ENCODE results near the gene HMX2.

The HMX2 gene, protein sequence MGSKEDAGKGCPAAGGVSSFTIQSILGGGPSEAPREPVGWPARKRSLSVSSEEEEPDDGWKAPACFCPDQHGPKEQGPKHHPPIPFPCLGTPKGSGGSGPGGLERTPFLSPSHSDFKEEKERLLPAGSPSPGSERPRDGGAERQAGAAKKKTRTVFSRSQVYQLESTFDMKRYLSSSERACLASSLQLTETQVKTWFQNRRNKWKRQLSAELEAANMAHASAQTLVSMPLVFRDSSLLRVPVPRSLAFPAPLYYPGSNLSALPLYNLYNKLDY

DNA sequence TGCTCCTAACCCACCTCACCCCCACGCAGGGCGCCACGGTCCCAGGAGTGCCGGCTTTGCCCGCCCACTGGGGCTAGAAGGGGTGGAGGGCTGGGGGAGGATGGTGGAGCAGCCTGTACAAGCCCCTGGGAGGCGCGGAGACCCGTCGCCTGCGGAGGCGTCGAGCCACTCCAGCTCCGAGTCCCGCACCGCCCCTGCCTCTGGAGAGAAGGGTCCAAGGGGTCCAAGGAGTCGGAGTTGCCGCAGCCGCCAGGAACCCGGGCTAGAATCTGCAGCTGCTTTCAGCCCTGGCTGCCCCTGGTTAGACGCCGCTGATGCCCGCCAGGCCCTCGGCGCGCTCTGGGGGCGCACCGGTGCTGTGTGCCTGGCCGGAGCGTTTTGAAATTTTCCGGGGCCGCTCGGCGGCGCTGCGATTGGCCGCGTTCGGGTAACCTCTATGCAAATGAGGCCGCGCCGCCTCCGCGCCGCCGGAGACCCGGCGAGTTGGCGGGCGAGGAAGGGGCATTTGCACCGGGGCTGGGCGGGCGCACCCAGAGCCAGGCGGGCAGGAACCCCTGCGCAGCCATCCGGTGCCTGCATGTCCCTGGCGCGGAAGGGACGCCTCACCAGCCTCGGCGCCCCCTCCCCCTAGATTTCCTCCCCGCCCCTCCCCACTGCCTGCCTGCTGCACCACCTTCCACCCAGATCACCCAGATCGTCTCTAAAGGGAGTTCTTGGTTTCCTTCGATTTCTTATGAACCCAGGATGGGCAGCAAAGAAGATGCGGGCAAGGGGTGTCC is at the start of gene HMX2:
Gene HMX2 (plus strand): TSS at position 502 of the 779 bp plus-strand sequence. CDS start 243 bp downstream, at position 745.
- DNase-seq, result no peak

DNA sequence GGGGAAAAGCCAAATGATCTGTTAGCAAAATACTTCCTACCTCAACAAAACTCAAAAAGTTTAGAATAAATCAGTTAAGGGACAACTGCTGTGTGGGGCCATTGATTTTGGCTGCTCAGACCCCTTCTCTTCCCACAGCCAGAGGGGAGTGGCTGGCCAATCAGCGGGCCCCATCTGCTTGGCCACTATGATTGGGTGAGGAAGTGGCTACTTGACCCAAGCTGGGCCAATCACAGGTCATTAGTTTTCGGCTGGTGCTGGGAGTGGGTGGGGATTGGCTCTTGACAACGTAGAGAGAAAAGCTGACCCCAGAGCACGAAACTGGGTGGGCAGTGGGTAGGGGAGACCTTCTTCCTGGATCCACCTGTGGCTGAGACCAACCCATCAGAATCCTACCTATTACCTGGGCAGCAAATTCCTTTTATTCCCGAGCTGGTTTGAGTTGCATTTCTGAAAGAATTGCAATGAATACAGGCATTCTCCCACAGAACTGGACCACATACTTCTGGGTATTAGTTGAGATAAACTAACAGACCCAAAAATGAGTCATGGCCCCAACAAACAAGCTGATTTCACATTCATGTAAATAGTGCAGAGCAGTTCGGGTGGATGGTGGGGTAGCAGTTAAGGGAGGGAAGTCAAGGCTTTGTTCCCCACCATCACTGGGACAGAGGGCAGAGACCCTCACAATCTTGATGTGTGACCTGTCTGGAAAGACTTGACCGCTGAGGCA is 47.7 kb upstream of the HMX2 start:
- DNase-seq, result no peak

DNA sequence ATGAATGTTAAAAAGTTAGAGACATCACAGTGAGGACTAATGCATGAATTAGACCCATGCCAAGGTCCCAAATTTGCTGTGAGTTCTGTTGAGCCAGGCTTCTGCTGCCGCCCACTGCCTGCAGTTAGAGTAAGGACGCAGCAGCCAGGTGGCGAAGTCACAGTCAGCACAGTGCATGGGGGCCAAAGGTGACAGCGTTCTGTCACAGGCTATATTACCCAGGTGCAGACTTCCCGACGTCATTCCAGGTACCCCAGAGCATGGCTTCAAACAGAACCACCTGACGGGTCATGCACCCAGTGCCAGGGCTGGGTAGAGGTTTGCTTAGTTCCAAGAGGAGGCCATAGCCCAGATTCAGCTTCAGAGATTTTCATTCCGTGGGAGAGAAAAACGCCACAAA is 46.1 kb upstream of the HMX2 start:
- no peak for DNase-seq

DNA sequence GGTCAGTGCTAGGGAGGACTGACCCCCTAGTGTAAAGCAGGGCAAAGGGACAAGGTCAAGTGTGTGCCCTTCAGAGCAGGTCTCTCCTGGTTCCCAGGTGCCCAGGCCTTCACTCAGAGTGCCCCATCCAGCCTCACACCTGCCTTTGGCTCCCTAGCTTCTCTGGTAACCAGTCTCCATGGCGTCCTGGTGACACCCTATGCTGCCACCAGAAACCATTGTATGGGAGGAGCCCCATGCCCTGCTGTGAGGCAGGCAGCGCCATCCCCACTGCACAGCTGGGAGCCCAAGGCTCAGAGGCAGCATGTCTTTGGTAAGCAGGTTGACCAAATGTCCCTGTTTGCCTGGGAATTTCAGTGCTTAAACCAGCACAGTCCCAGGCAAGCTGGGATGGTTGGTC is 45.3 kb upstream of the HMX2 start:
- no peak for DNase-seq

DNA sequence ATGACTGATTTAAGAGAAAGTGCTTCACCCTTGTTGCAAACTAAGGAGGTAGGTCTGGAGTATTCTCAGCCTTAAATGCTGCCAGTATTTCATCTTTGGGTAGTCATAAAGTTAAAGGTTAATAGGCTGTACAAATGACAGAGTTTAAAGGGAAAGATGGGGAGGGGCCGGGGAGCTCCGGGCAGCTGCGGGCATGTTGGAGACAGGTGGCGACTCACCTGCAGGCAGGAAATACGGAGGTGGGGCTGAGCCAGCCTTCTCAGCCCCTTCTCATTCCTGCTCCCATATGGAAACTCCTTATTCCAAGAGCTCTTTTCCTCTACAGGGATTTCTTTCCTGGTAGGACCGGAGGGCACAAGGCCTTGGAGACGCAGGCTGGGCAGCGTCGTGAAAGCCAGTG is 44.0 kb upstream of the HMX2 start:
- DNase-seq, result no peak

DNA sequence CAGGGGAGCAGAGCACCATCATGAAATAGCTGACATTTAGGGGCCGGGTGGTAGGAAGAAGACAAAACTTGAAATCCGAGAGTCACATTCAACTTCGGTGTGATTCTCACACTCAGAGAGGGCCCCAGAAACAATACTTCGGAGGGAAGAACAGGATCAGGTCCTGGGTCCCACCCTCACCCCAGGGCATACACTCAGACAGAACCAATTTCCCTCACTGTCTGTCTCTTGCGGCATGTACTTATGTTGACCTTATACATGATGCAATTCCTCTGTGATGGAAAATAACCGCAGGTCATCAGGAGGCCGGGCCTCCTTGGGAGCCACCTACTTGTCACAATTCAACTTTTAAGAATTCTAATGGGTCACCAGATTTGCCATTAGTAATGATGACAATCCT is 38.5 kb upstream of the HMX2 start:
- no peak for DNase-seq

DNA sequence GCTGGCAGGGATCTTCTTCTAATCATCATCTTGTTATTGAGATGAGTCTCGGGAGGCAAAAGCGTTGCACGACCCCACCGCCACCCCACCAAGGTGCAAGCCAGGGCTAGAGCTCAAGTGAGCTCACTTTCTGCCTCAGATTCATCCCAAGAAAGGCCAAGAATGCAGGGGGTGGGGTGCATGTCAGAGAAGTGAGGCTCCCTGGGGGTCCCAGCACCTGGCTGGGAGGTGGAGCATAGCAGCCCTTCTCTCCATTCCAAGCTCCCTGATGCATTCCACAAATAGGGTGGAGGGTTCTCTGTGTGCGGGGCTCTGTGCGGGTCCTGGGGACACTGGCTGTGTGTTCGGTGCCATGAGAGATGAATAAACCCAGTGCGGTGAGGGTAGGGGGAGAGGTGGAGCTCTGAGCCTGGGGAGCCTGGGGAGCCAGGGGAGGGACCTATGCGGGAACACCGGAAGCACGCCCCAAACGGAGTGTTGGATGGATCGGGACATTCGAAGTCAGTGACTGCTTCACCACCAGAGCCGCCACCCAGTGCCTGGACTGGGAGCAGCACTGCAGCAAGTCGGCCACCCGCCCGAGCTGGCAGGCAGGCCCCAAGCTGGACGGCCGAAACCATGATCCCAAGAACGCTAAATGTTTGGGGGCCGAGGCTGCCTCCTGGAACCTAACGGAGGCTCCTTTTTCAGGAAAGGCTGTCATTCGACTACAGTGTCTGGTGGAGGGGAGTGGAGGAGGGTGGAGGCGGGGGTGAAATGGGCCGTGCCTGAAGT is 30.1 kb upstream of the HMX2 start:
- no peak for DNase-seq

DNA sequence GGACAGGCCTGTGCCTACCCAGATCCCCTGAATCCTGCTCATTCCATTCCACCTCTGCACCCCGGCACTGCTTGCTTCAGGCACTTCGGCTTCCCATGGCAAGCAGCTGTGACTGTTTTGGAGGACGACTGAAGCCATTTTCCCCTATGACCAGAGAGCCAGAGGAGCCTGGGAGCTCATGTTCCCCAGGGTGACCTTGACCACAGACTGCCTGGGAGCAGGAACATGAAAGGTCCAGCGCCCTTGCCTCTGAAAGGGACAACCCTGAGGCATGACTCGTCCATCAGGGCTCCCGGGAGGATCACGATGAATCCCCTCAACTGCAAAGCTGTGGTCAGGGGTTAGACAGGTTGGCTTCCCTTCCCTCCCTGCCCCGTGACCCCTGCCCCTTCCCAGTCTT is 28.9 kb upstream of the HMX2 start:
- DNase-seq, result no peak

DNA sequence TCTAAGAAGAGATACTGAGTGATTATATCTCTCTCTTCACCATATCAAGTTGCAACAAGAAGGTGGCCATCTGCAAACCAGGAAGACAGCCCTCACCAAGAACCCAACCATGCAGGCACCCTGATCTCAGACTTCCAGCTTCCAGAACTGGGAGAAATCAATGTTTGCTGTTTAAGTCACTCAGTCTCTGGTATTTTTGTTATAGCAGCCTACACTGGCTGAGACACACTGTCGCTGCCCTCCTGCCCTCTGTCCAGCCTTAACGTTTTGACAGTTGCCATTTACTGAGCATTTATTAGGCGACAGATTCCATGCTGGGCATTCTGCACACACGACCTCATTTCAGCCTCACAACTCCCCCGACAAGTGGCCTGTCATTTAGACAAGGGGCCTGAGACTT is 21.7 kb upstream of the HMX2 start:
- DNase-seq, result no peak

DNA sequence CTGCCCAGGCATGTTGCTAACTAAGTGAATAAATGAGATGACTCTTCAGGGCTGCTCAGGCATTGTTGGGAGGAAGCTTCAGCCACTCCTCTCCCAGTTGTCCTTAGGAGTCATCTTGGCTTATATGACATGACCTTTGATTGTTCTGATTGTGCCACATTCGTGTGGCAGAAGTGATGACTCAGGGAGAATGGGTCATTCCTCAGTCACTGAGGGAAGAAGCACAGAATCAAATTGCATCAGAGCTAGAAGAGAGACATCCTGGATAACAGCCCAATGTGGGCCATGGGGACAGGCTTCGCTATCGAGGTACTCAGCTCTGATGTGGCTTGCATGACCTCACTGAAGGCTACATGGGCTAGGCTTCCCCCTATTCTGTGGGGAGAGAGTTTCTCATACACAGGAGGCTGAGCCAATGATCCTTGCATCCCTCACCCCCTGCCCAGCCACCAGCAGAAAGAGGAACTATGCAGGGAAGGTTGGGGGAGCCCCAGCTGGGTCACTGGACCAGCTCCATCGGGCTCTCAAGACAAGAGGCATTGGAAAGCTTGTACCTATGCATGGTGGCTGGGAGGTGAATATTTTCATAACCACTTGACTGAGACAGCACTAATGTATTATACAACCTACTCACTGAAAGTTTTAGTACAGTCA is 18.2 kb upstream of the HMX2 start:
- no peak for DNase-seq

DNA sequence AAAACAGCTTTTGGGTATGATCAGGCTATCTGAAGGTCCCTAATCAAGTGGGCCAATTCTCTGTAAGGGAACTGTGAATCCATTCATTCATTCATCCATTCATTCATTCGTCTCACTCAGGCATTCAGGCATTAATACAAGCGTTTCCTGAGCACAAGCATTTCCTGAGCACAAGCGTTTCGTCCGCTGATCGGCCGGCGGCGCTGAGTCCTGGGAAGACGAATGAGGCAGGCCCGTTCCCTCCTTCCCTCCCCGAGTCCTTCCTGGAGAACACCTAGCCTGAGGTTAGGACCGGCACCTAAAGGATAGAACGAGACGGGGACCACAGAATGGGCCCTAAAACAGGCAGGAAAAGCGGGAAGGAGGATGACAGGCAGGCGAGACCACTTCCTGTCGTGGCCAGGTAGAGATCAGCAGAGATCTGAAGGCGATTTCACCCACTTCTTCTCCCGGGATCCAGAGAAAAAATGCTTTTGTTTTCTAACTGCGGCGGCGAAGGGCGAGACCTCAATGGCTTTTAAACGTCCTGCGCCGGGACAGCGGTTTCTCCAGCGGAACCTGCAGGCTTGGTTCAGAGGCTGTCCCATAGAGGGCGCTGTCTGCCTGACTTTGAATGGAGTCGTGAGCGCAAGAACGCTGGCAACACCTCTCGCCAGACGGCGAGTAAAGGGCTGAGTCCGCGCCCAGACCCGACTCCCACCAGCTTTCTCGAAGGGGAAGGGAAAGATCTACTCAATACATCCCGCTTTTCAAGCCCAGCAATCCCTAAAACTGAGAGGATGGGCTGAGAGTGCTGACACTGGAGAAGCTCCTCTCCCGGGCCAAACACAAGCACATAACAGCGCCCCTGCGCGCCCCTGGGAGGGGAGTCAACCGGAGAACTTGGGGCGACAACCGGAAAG is 15.1 kb upstream of the HMX2 start:
- DNase-seq, result peak; percentile 59 to 77

DNA sequence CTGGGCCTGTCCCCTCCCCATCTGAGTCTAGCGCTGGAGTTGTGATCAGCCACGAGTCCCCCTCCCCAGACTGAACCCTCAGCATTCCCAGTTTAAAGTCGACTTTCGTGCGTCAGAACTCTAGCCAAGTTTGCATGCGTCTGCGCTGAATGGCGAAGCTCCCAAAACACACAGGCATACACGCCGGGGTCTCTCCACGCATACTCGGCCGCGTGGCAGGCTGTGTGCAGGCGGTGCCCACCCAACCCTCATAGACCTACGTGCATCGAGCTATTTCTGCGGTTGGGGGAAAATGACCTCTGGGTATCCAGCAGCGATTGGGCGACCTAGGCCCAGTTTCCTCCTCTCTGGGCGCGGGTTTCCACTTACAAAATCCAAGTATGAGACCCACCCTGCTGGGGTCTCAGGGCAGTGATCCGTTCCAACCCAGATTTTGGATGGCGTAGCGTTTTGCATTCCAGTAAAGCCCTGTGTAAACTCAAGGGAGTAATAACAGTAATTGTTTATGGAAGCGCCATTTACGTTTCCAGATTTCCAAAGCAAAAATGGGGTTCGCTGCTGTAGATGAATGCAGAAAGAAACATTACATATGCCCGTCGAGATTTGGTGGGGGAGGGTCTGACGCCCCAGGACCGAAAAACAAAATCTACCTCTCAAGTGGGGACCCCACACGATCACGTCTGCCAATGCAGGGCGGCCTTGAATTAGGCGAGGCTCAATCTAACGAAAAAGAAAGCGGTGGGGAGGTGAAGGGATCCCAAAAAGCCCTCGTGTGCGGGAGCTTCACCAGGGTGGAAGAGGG is 14.2 kb upstream of the HMX2 start:
- no peak for DNase-seq

DNA sequence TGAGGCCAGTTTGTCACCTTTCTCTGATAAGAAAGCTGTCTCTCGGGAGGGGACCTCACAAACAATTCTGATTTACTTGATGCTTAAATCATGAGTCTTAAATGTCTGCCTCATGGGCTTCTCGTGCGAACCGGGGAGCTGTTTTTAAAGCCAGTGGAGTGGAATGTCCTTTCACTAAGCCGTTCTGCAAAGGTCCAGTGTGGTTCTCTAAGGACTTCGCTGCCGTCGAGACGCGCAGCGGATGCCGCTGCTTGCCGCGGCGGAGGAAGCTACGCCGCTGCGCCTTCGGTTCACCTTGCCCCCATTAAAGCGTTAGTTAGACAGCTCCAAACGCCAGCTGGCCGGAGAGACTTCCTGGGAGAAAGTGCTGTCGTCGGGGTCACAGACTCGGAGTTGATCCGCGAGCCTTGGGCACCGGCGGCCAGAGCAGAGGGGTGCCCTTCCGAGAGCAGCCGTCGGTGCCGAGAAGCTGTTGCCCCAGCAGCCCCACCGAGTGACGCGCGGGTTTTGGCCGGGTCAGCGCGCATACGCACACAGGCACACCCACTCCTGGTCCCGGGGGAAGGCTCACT is 13.5 kb upstream of the HMX2 start:
- no peak for DNase-seq

DNA sequence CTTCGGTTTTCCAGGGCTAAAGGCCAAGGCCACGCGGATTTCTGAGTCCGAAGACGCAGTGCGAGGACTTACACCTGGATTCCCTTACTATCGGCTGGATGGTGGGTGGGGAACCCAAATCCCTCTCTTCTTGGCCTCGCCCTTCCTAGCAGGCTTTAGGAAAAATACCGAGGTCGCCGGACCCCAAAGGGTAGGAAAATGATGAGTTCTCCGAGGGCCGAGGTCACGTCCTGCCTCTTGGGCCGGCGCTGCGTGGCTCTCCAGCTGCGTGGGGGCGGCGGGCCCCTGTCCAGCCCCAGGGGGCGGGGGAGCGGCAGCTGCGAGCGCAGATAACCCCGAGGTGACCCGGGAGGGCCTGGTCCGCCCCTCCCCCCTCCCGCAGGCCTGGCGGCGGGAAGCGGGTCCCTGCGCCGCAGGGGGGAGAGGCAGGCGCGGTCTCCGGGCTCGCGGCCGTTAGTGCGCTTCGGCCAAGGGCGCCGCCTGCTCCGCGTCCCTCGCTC is 13.0 kb upstream of the HMX2 start:
- DNase-seq, result no peak

DNA sequence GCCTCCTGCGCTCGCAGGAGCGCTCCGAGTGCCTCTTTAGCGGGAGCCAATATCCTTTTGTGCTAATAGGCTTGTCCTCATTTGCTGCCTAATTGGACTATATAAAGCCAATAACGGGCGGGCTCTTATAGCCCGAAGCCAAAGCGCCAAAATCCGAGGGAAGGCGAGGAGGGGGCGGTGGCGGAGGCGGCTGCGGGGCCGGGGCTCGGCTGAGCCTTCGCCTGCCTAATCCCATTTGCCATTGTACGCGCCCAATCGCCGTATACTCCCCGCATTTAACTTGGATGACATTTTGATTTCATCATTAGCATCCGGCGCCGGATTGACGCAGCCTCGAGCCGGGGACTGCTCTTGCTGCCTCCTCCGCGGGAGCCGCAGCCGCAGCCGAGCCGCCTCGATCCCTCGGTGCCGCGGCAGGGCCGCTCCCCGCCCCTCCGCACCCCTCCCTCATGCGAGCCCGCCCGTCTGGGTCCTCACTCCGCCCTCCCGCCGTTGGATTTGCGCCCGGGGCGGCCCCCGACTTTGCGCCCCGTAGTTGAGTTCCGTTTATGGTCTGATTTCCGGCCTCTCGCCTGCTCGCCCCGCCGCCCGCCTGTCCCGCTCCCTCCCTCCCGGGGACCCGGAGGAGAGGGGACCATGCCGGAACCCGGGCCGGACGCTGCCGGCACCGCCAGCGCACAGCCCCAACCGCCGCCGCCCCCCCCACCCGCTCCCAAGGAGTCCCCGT is 12.4 kb upstream of the HMX2 start, which contains the start of gene HMX3:
Gene HMX3 (plus strand): TSS at position 556 of the 727 bp plus-strand sequence. CDS start 81 bp downstream, at position 637.
- no peak for DNase-seq

DNA sequence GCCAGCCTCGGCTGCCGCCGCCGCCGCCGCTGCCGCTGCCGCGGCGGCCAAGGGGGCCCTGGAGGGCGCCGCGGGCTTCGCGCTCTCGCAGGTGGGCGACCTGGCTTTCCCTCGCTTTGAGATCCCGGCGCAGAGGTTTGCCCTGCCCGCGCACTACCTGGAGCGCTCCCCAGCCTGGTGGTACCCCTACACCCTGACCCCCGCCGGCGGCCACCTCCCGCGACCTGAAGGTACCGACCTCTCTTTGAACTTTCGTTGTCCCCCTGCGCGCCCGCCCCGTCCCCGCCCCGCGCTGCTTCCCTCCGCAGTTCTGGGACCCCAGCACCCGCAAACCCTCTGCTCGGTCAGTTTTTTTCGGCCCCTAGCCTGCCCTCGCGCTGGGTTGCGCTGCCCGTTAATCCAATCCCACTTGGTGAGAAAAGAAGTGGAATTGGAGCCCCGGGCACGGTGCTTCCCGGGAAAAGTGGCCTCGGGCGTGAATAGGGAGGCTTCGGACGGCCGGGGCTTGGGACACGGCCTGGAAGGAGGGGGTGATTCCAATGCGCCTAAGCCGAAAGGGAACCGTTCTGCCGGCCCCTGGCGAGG is 11.6 kb upstream of the HMX2 start:
- no peak for DNase-seq

DNA sequence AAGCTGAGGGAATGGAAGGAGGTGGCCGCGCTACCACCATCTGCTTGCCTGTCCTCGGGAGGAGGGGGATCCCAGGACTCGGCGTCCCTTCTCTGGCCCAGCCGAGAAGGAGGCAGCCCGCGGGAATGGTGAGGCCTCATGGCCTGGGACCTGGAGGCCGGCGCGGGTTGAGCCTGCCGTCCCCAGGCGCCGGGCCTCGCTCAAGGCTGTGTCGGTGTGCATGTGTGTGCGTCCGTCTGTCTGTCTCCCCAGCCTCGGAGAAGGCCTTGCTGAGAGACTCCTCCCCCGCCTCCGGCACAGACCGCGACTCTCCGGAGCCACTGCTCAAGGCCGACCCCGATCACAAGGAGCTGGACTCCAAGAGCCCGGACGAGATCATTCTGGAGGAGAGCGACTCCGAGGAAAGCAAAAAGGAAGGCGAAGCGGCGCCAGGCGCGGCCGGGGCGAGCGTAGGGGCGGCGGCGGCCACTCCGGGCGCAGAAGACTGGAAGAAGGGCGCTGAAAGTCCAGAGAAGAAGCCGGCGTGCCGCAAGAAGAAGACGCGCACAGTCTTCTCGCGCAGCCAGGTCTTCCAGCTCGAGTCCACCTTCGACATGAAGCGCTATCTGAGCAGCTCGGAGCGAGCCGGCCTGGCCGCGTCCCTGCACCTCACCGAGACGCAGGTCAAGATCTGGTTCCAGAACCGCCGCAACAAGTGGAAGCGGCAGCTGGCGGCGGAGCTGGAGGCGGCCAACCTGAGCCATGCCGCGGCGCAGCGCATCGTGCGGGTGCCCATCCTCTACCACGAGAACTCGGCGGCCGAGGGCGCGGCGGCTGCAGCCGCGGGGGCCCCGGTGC is 10.9 kb upstream of the HMX2 start:
- DNase-seq, result no peak

DNA sequence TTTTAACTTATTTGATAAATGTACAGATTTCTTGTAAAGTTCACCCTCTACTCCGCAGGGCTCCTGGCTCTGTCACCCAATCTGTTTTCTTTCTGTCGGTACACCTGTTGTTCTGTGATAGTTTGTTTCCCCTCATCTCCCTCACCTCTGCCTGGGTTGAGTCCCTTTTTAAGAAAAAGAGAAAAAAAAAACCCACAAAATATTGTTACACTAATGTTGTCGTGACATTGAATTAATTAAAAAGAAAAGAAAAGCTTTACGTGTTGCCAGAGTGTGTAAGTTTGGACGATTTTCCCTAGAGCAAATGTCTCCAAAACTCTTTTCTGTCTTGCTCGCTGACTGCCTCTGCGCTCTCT is 8.8 kb upstream of the HMX2 start:
- DNase-seq, result no peak

Measured in SHP77 (cell line).